DOHH2 (cell line): ENCODE results near the gene CRYBG3.

Experiments used
- EZH2phosphoT487 ChIP-seq: fragments of 200-600 bp; sonication (generic); IDR thresholded peaks from 2 replicates; pipeline ENCODE4 v1.6.1; 2017; ENCODE audit warnings: borderline replicate concordance, mild to moderate bottlenecking, antibody characterized with exemption, low read length, moderate library complexity, mixed read lengths
- TF ChIP-seq, protein P1 (sequence below): fragments of 200-600 bp; sonication (generic); IDR thresholded peaks from one replicate; pipeline ENCODE4 v1.5.1; 2014; ENCODE audit warnings: antibody characterized with exemption, mild to moderate bottlenecking, low read depth, low read length; ENCODE audit not compliant: poor library complexity, severe bottlenecking

DNA sequence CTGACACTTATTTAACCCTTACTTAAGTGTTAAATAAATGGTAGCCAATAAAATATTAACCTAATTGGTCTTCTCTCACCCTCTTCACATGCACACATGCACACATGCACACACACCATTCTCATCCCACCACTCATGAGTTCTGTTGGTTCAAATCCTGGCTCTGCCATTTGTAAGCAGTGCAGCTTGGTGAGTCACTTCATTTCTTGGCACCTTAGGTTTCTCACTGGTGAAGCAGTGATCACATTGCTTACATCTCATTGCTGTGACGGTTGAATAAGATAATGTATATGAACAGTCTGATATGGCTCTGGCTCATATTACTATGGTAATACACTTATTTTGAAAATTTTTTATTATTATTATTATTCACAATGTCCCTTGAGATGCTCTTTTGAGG is 116.6 kb downstream of the CRYBG3 start:
- TF ChIP-seq, protein P1, sequence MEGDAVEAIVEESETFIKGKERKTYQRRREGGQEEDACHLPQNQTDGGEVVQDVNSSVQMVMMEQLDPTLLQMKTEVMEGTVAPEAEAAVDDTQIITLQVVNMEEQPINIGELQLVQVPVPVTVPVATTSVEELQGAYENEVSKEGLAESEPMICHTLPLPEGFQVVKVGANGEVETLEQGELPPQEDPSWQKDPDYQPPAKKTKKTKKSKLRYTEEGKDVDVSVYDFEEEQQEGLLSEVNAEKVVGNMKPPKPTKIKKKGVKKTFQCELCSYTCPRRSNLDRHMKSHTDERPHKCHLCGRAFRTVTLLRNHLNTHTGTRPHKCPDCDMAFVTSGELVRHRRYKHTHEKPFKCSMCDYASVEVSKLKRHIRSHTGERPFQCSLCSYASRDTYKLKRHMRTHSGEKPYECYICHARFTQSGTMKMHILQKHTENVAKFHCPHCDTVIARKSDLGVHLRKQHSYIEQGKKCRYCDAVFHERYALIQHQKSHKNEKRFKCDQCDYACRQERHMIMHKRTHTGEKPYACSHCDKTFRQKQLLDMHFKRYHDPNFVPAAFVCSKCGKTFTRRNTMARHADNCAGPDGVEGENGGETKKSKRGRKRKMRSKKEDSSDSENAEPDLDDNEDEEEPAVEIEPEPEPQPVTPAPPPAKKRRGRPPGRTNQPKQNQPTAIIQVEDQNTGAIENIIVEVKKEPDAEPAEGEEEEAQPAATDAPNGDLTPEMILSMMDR = no peak
- TF ChIP-seq EZH2phosphoT487 = no peak
